ENCODE data around the gene NFS1.
"Not testable (repeated sequence)": the region's sequence is repeated elsewhere in the genome, so short reads cannot be mapped to it uniquely, and the experiment has no call there.

The NFS1 gene

DNA sequence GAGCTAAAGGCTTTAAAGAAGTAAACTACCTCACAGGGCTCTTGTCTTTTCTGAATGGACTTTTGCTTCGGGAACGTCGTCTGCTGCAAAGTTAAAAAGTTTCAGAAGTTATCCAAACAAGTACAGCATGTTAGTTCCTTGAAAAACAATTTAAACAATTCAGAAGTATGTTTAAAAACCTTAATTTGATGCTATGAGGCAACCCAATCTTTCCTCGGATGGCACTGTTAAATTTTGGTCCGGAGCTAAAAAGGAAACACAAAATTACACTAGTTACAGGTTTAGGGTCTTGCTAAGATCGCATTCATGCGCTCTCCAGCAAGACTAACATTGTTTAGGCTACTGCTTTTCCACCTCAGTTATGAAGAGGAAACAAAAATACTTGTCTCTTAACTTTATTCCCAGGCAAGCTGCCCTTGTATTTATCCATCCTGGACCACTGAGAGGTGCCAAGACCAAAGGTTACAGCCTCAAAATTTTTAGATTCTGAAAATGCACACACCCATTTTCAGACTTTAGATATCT is 30.2 kb upstream of the NFS1 start:
- no peak for DNase-seq

DNA sequence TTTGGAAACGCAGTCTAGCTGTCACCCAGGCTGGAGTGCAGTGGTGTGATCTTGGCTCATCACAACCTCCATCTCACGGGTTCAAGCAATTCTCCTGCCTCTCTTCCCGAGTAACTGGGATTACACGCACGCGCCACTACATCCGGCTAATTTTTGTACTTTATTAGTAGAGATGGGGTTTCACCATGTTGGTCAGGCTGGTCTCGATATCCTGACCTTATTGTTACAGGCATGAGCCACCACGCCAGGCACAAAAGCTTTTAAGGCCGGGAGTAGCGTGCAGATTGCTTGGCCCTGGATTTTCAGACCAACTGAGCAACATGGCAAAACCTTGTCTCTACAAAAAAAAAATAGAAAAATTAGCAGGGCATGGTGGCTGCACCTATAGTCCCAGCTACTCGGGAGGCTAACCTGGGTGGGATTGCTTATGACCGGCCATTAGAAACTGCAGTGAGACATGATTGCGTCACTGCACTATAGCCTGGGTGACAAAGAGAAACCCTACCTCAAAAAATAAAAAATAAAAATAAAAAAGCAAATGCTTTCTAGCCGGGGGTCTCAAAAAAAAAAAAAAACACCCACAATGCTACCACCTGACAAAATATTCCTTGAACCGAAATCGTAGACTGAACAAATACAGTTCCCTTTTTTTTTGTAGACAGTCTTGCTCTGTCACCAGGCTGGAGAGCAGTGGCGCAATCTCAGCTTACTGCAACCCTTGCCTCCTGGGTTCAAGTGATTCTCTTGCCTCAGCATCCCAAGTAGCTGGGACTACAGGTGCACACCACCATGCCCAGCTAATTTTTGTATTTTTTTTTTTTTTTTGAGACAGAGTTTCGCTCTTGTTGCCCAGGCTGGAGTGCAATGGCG is 27.9 kb upstream of the NFS1 start:
- no peak for DNase-seq

DNA sequence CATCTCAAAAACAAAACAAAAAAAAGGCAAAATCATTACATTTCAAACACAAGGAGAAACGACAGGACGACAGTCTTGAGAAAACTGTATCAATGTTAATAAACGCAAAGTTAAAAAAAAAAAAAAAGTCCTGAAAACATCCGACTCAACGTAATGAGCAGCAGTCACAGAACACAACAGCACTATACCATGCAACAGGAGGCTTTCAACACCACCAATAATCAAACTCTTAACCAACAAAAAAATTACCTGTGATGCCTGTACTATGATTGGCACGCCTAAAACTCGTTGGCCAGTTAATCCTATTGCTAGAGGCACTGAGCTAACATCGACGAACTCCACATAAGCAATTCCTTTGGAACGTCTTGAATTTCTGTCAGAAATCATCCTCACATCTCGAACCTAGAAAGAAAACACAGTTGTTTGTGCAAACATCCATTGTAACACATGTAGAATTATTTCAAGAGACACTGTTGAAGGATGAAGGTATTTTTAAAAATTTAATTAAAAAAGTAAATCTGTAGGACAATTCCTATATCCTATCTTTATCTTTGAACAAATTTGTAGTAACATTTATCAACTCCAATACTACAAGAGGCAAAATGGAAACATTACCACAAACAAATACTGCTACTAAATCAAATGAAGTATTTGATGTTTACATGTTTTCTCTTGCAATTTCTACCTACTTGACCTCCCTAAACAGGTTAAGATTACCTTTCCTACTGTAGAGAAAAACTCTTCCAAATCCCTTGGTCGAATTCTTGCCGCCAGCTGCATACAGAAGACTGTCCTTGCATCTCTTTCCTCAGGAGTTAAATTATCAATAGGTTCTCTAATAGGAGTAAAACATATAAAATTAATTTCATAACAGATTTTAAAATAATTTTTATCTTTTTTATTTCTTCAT is 25.4 kb upstream of the NFS1 start:
- no peak for DNase-seq

DNA sequence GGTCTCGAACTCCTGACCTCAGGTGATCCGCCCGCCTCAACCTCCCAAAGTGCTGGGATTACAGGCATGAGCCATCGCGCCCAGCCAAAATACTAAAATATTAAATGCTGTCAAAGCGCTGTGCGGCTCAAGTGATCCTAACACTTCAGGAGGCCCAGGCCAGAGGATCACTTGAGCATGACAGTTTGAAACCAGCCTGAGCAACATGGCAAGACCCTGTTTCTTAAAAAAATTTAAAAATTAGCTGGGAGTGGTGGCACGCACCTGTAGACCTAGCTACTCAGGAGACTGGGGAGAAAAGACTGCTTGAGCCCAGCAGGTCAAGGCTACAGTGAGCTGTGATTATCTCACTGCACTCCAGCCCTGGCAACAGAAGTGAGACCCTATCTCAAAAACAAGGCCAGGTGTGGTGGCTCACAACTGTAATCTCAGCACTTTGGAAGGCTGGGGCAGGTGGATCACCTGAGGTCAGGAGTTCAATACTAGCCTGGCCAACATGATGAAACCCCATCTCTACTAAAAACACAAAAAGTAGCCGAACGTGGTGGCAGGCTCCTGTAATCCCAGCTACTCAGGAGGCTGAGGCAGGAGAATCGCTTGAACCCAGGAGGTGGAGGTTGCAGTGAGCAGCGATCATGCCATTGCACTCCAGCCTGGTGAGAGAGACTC is 24.6 kb upstream of the NFS1 start:
- not testable (repeated sequence) for DNase-seq

DNA sequence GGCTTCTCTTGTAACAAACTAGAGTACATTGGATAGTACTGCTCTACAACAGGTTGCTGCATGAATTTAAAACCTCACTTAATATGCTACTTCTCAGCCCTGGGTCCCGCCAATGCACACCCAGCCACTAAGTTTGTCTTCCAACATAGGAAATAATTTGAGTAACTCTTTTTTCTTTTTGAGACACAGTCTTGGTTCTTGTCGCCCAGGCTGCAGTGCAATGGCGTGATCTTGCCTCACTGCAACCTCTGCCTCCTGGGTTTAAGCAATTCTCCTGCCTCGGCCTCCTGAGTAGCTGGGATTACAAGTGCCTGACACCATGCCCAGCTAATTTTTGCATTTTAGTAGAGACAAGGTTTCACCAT is 24.1 kb upstream of the NFS1 start:
- not testable (repeated sequence) for DNase-seq

DNA sequence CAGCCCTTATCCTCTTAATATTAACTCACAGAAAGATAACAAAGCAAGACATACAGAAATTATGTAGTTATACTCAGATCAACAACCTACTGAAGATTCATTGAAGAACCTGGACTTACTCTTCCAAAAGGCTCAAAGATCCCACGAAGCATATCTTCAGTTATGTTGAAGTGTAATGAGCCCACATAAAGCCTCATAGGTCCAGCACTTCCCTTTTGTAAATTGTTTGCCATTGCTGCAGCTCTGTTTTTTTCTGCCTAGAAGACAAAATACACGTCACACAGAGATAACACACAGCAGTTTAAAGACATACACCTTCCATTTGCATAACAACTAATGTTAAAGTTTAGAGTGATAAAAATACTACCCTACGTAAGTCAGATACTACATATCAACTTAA is 22.5 kb upstream of the NFS1 start:
- no peak for DNase-seq

DNA sequence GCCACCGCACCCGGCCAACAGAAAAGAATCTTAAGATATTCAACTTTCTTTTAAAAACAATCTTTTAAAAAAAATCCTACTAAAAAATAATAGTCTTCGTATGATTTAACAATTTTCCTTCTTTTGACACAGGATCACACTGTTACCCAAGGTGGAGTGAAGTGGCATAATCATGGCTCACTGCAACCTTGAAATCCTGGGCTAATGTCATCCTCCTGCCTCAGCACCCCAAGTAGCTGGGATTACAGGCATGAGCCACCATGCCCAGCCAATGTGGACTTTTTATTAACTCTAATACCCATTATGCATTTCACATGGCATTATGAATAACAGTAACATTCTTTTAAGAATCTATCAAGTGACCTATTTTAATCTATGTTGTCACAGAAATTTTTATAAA is 22.1 kb upstream of the NFS1 start:
- no peak for DNase-seq

DNA sequence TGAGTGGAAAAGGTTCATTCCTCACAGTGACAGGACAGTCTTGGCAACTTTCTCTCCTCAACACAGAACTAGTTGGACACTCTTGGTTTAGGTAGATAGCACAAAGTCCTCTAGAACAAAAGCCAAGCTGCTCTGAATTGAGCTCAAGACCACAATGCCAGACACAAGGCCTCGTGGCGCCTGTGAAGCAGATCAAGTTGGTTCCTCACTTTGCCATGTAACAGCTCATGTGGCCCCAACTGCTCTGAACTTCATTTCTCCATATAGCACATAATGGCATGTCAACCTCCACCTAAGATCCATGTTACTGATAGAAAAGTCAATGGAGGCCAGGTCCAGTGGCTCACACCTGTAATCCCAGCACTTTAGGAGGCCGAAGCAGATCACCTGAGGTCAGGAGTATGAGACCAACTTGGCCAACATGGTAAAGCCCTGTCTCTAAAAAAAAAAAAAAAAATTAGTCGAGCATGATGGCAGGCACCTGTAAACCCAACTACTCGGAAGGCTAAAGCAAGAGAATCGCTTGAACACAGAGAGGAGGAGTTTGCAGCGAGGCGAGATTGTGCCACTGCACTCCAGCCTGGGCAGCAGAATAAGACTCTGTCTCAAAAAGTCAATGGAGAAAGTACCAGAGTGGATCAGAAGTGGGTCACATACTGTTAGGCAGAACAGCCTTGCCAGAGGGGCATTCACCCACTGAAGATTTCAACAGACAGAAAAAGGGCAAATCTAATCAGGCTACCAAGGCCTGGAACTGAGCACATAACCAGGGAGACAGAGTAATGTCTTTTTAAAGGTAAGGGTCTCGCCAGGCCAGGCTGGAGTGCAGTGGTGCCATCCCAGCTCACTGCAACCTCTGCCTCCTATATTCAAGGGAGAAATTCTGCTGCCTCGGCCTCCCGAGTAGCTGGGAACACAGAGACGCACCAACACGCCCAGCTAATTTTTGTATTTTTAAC is 21.3 kb upstream of the NFS1 start:
- DNase-seq, result no peak

DNA sequence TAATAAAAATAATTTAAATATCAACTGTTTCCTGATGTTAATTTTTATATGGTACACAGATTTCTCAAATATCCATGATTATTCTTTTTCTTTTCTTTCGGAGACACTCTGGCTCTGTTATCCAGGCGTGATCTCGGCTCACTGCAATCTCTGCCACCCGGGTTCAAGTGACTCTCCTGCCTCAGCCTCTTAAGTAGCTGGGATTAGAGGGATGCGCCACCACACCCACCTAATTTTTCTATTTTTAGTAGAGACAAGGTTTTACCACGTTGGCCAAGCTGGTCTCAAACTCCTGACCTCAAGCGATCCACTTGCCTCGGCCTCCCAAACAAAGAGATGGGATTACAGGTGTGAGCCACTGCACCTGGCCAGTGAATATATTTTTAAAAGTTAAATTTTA is 20.6 kb upstream of the NFS1 start:
- no peak for DNase-seq

DNA sequence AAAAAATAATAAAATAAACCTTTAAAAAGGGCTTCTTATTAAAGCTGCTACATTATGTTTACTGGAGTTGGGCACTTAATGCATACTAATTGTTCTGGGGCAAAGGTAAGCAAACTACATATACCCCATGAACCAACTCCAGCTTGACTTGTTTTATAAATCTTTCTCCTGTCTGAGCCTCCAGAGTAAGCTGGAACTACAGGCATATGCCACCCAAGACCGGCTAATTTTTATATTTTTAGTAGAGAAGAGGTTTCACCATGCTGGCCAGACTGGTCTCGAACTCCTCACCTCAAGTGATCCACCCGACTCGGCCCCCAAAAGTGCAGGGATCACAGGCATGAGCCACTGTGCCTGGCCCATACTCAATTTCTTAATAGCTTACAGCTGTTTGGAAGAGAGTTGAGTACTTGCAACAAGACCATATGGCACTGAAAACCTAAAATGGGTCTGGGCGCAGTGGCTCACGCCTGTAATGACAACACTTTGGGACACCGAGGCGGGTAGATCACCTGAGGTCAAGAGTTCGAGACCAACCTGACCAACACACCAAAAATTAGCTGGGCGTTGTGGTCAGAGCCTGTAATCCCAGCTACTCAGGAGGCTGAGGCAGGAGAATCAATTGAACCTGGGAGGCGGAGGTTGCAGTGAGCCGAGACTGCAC is 20.0 kb upstream of the NFS1 start:
- DNase-seq, result no peak

DNA sequence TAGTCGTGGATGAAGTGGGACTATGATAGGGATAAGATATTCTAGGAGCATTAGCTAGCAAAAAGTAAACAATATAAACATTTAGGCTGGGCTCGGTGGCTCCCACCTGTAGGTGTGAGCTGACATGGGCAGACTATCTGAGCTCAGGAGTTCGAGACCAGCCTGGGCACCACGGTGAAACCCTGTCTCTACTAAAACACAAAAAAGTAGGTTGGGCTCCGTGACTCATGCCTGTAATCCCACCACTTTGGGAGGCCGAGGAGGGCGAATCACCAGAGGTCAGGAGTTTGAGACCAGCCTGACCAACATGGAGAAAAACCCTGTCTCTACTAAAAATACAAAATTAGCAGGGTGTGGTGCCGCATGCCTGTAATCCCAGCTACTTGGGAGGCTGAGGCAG is 19.2 kb upstream of the NFS1 start:
- not testable (repeated sequence) for DNase-seq

DNA sequence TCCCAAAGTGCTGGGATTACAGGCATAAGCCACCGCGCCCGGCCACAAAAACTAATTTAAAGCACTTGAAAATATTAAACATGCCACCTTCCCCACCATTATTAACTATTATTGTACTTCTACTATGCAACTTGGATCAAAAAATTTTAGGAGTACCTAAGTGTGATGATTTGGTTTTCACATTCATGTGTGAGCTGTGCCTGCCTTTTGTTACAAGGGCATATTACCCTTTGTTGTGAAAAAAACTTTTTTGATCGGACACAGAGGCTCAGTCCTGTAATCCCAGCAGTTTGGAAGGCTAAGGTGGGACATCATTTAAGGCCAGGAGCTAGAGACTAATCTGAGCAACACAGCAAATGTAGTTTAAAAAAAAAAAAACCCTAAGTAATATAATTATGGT is 17.2 kb upstream of the NFS1 start:
- no peak for DNase-seq

DNA sequence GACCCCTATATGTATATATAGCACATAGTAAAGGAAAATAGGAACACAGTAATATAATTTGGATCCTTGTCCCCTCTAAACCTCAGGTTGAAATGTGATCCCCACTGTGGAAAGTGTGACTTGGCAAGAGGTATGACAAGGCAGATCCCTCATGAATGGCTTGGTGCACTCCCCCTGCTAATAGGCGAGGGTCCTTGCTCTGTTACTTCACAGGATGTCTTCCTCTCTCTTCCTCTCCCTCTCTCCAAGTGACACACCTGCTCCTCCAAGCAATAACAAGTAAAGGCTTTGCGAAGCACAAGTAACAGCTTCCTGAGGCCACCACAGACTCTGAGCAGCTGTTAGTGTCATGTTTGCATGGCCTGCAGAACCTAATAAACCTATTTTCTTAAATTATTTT is 16.5 kb upstream of the NFS1 start:
- DNase-seq, result no peak

DNA sequence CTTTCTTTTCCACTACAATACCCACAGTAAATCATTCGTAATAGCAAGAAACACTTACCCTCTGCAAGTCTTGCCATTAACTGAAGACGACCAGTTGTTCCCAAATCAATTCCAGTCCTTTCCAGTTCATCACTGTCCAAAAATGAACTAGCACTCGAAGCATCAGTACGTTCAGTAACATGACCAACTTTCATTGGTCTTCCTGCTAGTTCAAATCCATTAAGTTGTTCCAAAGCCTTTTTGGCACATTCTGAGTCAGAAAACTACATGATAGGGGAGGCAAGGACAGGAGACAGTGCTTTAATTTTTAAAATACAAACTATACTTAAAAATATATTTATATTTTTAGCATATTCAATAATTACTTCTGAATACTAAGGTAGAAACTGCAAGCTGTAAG is 15.0 kb upstream of the NFS1 start:
- DNase-seq, result no peak

DNA sequence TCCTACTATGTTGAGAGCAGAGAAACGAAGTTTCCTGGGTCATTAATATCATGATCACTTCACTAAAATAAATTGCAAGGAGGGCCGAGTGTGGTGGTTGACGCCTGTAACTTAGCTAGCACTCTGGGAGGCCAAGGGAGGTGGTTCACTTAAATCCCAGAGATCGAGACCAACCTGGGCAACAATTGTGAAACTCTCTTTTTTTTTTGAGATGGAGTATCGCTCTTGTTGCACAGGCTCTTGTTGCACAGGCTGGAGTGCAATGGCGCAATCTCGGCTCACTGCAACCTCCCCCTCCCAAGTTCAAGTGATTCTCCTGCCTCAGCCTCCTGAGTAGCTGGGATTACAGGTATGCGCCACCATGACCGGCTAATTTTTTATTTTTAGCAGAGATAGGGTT is 14.0 kb upstream of the NFS1 start:
- DNase-seq, result not testable (repeated sequence)

DNA sequence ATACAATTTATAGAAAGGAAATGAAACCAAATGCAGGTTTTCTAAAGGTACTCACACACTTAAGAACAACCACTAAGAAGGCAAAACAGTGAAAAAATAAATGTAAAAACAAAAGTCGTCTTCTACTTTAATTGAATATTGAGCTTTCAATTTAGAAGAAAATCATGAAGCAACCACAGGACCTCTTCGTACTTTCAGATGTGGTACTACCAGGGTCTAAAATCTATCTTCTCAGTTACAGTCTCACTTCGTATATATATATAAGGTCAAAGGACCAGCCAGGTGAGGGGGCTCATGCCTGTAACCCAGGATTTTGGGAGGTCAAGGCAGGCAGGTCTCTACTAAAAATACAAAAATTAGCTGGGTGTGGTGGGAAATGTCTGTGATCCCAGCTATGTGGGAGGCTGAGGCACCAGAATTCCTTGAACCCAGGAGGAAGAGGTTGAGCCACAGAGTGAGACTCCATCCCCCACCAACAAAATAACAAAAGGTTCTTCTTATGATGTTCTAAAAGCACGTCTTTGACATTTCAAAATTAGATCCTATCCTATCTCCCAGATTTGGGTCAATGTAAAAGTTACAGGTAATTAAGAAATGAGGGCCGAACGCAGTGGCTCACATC is 12.5 kb upstream of the NFS1 start:
- DNase-seq, result no peak

DNA sequence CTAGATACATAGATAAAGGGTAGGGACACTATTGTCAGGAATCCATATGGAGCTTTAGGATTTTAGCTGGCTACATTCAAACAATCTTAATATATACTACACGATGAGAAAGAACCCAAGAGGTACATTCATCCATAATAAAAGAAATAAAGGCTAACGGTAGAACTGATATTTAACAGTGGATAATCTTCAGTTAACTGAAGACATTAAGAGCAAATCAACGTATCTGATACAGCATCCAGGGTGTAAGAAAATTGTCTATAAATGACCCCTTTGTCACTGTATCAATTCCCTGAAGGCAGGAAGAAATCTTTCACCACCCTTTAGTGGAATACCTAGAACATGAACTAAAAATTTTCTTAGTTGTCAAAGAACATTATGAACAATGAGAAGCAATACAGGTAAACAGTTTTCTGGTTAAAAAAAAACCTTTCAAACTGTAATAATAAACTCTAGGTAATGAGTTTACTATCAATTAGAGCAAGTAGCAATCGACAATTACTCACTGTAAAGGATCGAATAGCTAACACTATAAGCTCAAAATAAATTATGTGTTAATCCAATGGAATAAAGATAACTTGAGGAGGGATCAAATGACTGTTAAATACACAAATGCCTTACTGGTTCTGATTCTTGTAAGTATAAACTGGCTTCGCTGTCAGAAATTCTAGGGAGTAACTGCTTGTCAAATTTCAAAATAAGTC is 11.9 kb upstream of the NFS1 start:
- DNase-seq, result no peak

DNA sequence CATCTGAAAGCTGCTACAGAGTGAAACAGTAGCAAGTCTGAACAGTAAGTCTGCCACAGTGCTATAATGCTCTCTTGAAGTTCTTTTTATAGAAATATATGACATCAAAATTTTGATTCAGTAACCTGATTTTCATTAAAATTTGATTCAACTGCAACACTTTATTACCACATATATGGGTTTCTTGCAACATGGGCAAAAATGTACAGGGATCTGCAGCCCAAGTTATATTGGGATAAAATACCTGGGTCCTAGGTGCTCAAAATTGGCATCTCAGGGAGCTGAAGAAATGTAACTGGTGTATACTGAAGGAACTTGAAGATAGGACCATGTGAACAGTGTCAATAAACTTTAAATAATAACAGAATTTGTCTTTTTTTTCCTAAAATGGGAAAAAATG is 10.9 kb upstream of the NFS1 start:
- no peak for DNase-seq

DNA sequence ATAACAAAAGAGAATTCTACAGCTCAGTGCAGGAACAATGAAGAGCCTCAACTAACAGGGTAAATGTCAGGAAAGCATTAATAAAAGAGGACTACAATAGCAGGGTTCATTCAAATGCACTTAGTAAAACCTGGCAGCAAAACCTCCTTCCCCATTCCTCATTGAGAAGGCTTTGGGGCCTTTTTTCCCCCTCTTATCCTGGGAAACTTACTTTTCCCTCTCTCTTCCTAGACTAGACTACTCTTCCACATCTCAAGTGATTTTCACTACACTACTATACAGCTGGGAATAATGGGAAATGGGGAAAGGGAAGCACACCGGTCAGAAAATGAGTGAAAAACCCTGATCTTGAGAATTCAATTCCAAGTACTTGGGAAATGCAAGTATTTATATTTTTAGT is 10.1 kb upstream of the NFS1 start:
- no peak for DNase-seq

DNA sequence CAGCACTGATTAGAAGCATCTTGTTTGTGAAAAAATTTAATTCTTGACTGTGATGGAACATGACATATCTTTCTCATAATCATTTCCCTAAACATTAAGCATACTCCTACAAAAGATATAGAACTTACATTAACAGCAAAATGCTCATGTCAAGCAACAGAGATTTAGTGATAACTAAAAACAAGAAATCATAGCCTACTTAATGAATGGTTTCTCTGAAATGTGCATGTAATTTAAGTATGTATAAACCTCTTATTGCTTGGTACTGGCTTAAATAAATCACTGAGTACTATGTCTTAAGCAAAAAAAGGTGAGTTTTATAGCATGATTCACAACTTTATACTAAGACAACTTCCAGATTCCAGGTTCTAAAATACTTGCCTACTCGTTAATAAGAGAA is 9.3 kb upstream of the NFS1 start:
- no peak for DNase-seq

Measured in activated CD4-positive, alpha-beta T cell treated with anti-CD3 and anti-CD28 coated beads, Interleukin-2, amount 50 U/mL, for 4 hours (primary cell).